BE2C (cell line): ENCODE measurements around the gene ZNF277.

Source experiments
- DNase-seq: peaks from one replicate; pipeline ENCODE4 v3.0.0-alpha.2; 2020
- H3K27me3 ChIP-seq: fragments of 250-450 bp; sonication (Bioruptor Pico); 2 replicates; pipeline ENCODE4 v1.5.1; 2020; ENCODE audit warnings: mild to moderate bottlenecking
- H3K36me3 ChIP-seq: fragments of 250-450 bp; sonication (Bioruptor Pico); 2 replicates; pipeline ENCODE4 v1.5.1; 2020; ENCODE audit warnings: mild to moderate bottlenecking
- H3K4me1 ChIP-seq: fragments of 250-450 bp; sonication (Bioruptor Pico); 2 replicates; pipeline ENCODE4 v1.5.1; 2020
- H3K4me3 ChIP-seq: 2 replicates; pipeline ENCODE4 v1.5.1; 2011; ENCODE audit warnings: low read depth, low read length
- H3K9me3 ChIP-seq: fragments of 250-450 bp; sonication (Bioruptor Pico); 2 replicates; pipeline ENCODE4 v1.5.1; 2020
- CTCF ChIP-seq: IDR thresholded peaks from 2 replicates; pipeline ENCODE4 v1.5.1; 2012; ENCODE audit warnings: mild to moderate bottlenecking, low read depth, low read length

ZNF277 gene

GRCh38 chr7:112297681-112298080 lies 91.2 kb downstream of the ZNF277 start:
- Histone ChIP-seq H3K4me1 (no peaks in the 10 kb centered on the region; the same call in 1 of the 2 replicates), H3K27me3 (no peaks in the 10 kb centered on the region), H3K36me3 (0 out of 2 replicates have a peak, but pooled peaks cover 3% of the 10 kb centered on the region), H3K9me3 (no peaks in the 10 kb centered on the region), H3K4me3 (no peak overlapping the region)
- DNase-seq: no peak
- no peak for TF ChIP-seq CTCF

DNA sequence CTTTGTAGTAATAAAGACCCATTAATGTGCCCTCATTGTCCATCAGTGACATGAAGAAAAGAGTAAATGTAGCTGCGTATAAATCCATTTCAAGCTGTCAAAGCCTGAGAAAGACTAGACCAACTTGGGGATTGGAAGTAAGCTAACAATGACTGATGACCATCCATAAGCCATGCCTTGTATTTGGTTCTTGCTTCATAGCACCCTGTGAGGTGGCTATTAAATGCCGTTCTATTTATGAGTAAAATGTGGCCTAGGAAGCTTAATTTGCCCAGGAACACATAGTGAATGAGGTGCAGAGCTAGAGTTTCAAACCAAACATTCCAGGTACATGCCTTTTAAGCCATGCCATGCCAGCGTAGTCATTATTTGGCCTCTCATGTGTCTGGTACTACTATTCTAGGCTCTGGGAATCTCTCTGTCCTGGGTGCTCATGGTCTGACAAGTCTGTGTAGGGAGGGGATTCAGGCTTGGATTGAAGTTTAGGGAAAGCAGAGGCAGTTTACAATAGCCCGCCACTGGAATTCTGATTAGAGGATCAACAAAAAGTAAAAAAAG lies 92.1 kb downstream of the ZNF277 start:
- H3K4me3 ChIP-seq: no peak overlapping the region
- no peaks in the 10 kb centered on the region for H3K27me3 ChIP-seq
- no peaks in the 10 kb centered on the region for H3K9me3 ChIP-seq
- DNase-seq: no peak
- H3K36me3 ChIP-seq: 0 out of 2 replicates have a peak, but pooled peaks cover 3% of the 10 kb centered on the region
- TF ChIP-seq CTCF: no peak
- H3K4me1 ChIP-seq: no peaks in the 10 kb centered on the region; the same call in 1 of the 2 replicates

DNA sequence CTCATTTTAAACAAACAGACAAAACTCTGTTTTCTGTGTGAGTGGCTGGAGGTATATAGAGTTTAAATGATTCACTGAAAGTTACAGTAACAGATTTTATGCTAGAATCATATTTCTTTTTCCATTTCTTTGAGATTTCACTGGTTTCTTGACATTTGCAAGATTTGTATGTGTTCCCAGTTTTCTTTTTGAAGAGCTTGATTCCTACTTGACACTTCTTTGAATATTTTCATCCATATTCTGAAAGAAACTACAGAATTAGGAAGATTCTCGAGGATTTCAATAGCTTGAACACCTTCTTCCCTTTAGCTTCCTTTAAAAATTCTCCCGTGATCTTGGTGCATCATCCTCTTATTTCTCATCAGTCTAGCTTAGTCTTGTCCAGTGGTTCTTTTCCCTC lies 93.6 kb downstream of the ZNF277 start:
- H3K27me3 ChIP-seq: no peaks in the 10 kb centered on the region
- no peak for TF ChIP-seq CTCF
- H3K4me3 ChIP-seq: no peak overlapping the region
- no peaks in the 10 kb centered on the region for H3K4me1 ChIP-seq
- H3K9me3 ChIP-seq: no peaks in the 10 kb centered on the region
- no peak for DNase-seq
- H3K36me3 ChIP-seq: 0 out of 2 replicates have a peak, but pooled peaks cover 3% of the 10 kb centered on the region

DNA sequence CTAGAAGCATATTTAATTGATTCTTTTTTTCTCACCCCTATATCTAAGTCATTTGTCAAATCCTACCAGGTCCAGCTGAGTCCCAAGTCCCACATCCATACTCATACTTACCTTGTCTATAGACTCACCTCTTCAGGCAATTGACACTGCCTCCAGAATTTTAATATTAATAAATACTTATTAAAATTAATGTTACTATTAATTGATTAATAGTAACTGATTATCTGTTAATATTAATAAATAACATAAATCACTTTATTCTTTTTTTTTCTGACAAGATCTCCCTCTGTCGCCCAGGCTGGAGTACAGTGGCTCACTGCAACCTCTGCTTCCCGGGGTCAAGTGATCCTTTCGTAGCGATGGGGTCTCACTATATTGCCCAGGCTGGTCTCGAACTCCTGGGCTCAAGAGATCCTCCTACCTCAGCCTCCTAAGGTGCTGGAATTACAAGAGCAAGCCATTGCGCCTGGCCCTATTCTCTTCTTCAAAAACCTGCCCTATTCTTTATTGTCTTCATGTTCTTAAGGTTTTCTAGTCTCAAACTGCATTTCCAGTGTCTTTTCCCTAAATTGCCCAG lies 94.4 kb downstream of the ZNF277 start:
- no peak for DNase-seq
- H3K4me3 ChIP-seq: no peak overlapping the region
- no peaks in the 10 kb centered on the region for H3K9me3 ChIP-seq
- no peaks in the 10 kb centered on the region for H3K27me3 ChIP-seq
- H3K4me1 ChIP-seq: no peaks in the 10 kb centered on the region
- TF ChIP-seq CTCF: no peak
- 0 out of 2 replicates have a peak, but pooled peaks cover 3% of the 10 kb centered on the region for H3K36me3 ChIP-seq

DNA sequence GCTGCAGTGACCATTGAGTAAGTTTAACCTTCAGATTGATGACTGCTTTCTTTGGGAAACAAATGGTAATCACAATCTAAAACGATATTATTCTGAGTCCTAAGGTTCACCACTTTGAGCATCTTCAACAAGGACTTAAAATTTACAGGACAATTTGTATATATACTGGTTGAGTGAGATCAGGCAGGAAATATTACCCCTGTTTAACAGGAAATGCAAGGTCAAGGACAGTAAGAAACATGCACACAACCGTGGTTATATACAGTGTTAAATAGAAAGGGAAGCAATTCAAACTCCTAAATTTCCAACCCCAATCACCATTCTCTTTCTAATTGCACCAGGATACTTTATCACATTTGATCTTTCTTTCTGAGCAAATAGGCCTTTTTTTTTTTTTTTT lies 96.1 kb downstream of the ZNF277 start:
- no peaks in the 10 kb centered on the region for H3K27me3 ChIP-seq
- H3K36me3 ChIP-seq: 0 out of 2 replicates have a peak, but pooled peaks cover under 1% of the 10 kb centered on the region
- no peaks in the 10 kb centered on the region for H3K4me1 ChIP-seq
- TF ChIP-seq CTCF: no peak
- no peak for DNase-seq
- no peaks in the 10 kb centered on the region for H3K9me3 ChIP-seq
- no peak overlapping the region for H3K4me3 ChIP-seq

DNA sequence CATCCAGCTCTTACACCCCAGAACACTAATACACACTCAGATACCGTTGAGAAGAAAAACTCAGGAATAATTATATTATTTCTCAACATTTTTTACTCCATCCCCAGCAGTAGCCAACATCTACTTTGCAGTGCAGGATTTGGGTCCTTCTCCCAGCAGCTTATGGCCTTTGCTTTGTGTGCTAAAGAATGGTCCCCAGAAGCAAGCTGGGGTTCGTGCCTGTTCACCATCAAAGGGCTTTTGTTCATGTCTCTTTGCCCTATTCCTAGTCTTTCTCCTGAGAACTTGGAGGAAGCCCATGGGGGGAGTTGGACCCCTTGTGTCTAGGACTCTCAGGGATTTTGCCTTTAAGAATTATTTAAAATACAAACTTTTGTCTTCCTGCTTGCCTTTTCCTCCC lies 100.4 kb downstream of the ZNF277 start:
- H3K36me3 ChIP-seq: no peaks in the 10 kb centered on the region
- no peaks in the 10 kb centered on the region for H3K4me1 ChIP-seq
- TF ChIP-seq CTCF: no peak
- no peaks in the 10 kb centered on the region for H3K27me3 ChIP-seq
- H3K9me3 ChIP-seq: 0 out of 2 replicates have a peak, but pooled peaks cover 3% of the 10 kb centered on the region
- H3K4me3 ChIP-seq: no peak overlapping the region
- DNase-seq: no peak
